ENCODE results near the gene ADCY2. TPM values are rescaled to one million over a fixed set of nuclear protein-coding genes. Genes with fewer than 3 reads are reported as not detected.

Gene ADCY2
- total and polyA plus RNA-seq, 9 donors, result 4.0 to 22.8 (median 8.3) TPM

GRCh38 chr5:7779019-7780005 lies 383.4 kb downstream of the ADCY2 start:
- TF ChIP-seq POLR2A (IDR thresholded peaks at IDR 0.05) (no peak), EP300 (IDR thresholded peaks at IDR 0.05) (no peak), CTCF (IDR thresholded peaks at IDR 0.05) (no peak)
- Histone ChIP-seq H3K9me3 (no peaks in the 10 kb centered on the region), H3K27ac (no peak overlapping the region), H3K4me3 (no peak overlapping the region), H3K27me3 (no peaks in the 10 kb centered on the region), H3K36me3 (no peaks in the 10 kb centered on the region), H3K4me1 (ENCODE audit: insufficient read depth) (no peaks in the 10 kb centered on the region)
- WGBS, 3 donors, result 69 to 75% (median 70%) methylated on average over 10 of the region's 10 CpGs
- intact Hi-C loops (cut with DNase I), result no loop called here
- no peak for DNase-seq

DNA sequence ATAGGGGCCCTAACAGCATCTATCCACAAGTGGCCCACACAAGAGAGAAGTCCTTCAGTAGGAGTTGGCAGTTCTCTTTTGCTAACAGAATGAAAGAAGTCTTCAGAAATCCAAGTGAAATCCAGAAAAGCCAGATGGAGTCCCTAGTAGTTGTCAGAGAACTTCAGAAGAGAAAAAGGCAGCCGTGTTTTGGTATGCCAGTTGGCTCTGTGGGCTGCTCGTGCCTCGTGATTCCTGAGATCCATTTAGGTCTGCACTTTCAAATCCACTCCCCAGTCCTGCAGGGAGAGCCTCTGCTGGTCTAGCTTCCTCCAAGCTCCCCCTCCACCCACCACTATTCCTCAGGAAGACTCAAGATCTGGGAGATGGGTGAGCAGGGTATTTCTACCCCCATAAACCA lies 386.0 kb downstream of the ADCY2 start:
- TF ChIP-seq POLR2A (IDR thresholded peaks at IDR 0.05), result no peak
- DNase-seq, result no peak
- no peaks in the 10 kb centered on the region for H3K4me1 ChIP-seq (ENCODE audit: insufficient read depth)
- WGBS, 3 donors, result 40 to 50% (median 43%) methylated on average over 3 of the region's 3 CpGs
- no peaks in the 10 kb centered on the region for H3K27me3 ChIP-seq
- no peaks in the 10 kb centered on the region for H3K36me3 ChIP-seq
- no peak overlapping the region for H3K27ac ChIP-seq
- no peaks in the 10 kb centered on the region for H3K9me3 ChIP-seq
- no peak overlapping the region for H3K4me3 ChIP-seq
- intact Hi-C loops (cut with DNase I), result no loop called here

DNA sequence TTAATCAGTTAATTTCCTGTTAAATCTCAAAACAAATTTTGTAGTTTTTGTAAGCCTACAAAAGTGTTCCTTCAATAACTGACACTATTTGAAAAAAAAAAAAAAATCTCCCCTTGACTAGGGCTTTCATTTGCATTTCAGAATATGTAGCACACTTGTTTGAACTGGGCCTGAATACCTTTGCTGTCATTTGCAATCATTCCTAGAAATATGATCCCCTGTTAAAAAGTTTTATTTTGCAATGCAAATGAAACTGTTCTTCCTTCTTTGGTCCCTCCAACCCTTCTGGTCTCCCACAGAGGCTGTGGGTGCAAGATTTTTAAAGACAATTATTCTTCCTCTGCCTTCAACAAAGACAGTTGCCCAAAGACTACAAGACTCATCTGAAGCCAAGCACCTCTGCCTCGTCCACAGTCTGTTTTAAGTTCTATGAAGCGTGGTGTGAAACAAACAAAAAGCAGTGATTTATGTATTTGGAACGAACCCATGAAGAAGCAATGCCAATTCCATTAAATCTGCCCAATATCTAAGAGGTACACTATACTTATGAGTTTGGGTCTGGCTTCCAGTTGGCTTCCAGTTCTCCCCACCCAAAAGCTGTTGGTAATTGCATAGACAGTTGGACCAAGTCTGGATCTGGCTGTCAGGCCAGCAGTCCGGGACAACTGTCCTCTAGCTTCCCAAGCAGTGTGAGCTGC lies 388.9 kb downstream of the ADCY2 start:
- intact Hi-C loops (cut with DNase I), result no loop called here
- 55 to 78% (median 61%) methylated on average over 4 of the region's 4 CpGs for WGBS, 3 donors
- Histone ChIP-seq H3K4me1 (ENCODE audit: insufficient read depth) (no peaks in the 10 kb centered on the region), H3K27me3 (no peaks in the 10 kb centered on the region), H3K4me3 (no peak overlapping the region), H3K9me3 (no peaks in the 10 kb centered on the region), H3K36me3 (no peaks in the 10 kb centered on the region), H3K27ac (no peak overlapping the region)
- TF ChIP-seq EP300 (IDR thresholded peaks at IDR 0.05) (no peak), POLR2A (IDR thresholded peaks at IDR 0.05) (no peak), CTCF (IDR thresholded peaks at IDR 0.05) (no peak)
- DNase-seq, result no peak

- WGBS, 3 donors, result 69 to 87% (median 69%) methylated on average over 3 of the region's 3 CpGs
- Histone ChIP-seq H3K27ac (no peak overlapping the region), H3K4me1 (ENCODE audit: insufficient read depth) (no peaks in the 10 kb centered on the region), H3K4me3 (no peak overlapping the region), H3K9me3 (no peaks in the 10 kb centered on the region), H3K27me3 (no peaks in the 10 kb centered on the region), H3K36me3 (no peaks in the 10 kb centered on the region)
- DNase-seq, result no peak
- TF ChIP-seq CTCF (IDR thresholded peaks at IDR 0.05), result no peak
- no peak for TF ChIP-seq EP300 (IDR thresholded peaks at IDR 0.05)
- TF ChIP-seq POLR2A (IDR thresholded peaks at IDR 0.05), result no peak
- intact Hi-C loops (cut with DNase I), result no loop called here
These were observed 391.8 kb downstream of the ADCY2 start for GRCh38 chr5:7787770-7788169.
